Measurements from ENCODE around the gene HS2ST1.

The HS2ST1 gene

DNA sequence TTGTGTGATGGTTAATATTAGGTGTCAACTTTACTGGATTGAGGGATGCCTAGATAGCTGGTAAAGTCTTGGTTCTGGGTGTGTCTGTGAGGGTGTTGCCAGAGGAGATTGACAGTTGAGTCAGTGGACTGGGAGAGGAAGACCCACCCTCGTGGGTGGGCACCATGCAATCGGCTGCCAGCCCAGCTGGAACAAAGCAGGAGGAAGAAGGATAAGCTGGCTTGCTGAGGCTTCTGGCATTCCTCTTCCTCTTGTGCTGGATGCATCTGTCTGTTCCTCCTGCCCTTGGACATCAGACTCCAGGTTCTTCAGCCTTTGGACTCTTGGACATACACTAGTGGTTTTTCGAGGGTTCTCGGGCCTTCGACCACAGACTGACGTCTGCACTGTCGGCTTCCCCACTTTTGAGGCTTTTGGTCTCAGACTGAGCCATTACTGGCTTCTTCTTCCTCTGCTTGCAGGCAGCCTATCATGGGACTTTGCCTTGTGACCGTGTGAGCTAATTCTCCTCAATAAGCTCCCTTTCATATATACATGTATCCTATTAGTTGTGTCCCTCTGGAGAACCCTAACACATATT lies 230.0 kb downstream of the HS2ST1 start:
- no peak for DNase-seq

DNA sequence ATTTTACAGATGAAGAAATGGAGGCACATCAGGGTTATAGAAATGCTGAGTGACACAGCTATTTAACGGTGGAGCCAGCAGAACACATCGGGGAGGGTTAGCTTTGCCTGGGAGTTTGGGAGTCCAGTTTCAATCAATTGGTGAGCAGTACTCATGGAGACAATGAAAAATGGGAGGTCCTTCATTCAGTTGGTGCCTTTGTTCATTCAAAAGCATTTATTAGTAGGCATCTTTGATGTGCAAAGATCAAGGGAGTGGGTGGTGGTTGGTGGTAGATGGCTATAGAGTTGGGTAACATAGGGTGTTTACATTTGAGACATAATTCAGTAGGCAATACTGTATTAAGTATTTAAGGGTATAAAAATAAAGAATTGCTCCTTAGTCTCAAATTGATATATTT lies 230.5 kb downstream of the HS2ST1 start:
- DNase-seq: no peak

DNA sequence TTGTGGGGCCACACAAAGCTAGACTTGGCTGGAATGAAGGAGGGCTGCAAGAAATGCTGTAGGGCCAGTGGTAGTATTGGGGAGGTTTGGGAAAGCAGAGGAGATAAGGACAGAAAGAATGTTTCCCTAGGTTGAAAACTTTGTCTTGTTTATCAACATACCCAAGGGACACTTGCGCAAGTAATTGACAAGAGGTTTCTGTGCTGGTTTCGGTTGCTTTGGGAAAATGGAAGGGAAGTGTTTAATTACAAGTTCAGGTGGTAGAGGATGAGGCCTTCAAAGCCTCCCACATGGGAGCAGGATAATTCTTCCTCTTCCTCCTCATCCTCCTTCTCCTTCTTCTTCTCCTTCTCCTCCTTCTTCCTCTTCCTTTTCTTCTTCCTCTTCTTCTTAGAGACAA lies 232.1 kb downstream of the HS2ST1 start:
- no peak for DNase-seq

DNA sequence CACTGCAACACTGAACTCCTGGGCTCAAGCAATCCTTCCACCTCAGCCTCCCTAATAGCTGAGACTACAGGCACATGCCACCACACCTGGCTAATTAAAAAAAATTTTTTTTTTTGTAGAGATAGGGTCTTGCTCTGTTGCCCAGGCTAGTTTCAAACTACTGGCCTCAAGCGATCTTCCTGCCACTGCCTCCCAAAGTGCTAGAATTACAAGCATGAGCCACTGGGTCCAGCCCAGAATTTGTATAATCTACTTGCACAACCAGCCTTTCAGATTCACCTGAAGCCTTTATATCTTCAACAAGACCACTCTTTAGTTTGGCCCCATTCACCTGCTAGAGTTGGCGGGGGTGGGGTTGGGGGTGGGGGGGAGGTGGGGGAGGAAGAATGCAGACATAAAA lies 232.6 kb downstream of the HS2ST1 start:
- DNase-seq: no peak

DNA sequence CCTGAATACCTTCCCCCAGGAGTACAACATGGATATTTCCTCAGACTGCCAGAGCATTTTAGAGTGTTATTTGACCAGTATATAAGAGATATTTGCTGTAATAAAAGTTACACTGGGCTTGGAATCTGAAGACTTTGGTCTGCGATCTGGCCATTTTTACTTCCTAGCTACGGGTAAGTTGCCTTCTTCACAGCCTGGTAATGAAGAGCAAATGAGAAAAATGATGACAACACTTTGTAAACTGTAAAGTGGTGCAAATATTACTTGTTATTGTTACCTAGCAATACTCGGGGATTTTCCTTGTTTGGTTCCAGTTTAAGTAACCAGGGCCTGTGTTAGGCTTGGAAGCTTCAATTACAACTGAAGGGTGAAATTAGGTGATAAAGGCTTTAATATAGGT lies 233.4 kb downstream of the HS2ST1 start:
- no peak for DNase-seq

DNA sequence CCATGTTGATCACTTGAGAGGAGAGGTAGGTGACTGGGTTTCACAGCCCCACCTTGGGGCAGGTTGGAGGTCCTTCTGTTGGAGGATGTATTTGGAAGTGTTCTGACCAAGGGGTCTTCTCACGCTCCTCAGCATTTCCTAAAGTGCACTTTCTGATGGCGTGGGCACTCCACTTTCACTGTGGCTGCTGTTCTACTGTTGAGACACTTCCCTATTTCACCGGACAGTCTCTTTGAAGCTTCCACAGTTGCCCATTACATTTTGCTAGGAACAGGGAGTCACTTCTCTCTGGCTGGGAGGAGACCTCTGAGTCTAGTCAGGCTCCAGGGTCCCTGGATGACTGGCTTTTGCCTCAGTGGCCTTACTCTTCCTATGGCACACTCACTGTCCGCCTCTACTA lies 234.2 kb downstream of the HS2ST1 start:
- no peak for DNase-seq

DNA sequence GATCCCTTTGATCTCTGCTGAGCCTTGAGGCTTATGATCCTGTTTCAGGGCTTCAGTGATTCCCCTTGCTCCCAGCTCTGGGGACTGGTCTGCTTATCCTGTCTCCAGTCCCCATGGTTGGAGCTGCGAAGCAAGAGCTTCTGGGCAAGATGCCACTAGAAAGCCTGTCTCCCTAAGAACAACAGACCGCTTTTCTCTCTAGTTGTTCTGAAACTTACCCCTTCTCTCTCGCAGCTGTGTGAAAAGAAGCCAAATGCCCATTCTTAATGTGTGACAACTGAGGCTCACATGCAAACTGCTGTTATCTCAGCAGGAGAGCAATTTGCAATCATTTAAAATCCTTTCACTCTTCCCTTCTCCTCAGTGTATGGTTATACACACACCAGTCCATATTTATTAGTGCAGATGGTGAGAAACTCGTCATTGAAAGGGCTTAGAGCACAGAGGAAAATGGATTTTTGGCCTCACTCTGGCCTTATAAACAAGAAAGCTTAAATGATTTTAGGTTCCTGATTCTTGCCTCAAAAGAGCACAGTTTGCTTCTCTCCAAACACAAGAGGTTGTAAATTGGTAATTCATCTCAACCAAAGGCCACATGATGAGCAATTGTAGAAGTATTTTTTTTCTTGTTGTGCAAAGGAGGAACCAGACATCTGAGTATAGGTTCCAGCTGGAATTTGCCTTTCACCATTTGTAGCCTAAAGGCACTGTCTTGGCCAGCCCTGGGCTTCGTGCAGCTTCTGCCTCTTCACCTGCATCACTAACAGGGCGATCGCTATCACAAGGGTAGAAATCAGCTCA lies 235.0 kb downstream of the HS2ST1 start:
- no peak for DNase-seq

DNA sequence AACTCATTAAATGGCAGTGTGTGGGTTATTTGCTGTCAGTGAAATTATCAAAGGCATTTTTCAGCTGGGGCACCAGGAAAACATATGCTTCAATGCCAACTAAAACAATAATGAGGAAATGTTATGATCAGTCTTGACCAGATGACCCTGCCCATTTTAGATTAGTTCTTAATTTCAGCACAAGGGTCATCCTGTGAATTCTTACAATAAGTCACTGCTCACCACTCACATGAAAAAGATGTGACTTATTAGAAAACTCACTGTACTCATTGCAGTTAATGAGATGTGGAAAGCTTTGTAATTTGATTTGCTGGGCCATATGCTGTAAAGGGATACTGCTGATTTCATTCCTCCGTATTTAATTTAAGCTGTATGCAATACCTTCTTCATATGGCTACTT lies 235.7 kb downstream of the HS2ST1 start:
- DNase-seq: no peak

DNA sequence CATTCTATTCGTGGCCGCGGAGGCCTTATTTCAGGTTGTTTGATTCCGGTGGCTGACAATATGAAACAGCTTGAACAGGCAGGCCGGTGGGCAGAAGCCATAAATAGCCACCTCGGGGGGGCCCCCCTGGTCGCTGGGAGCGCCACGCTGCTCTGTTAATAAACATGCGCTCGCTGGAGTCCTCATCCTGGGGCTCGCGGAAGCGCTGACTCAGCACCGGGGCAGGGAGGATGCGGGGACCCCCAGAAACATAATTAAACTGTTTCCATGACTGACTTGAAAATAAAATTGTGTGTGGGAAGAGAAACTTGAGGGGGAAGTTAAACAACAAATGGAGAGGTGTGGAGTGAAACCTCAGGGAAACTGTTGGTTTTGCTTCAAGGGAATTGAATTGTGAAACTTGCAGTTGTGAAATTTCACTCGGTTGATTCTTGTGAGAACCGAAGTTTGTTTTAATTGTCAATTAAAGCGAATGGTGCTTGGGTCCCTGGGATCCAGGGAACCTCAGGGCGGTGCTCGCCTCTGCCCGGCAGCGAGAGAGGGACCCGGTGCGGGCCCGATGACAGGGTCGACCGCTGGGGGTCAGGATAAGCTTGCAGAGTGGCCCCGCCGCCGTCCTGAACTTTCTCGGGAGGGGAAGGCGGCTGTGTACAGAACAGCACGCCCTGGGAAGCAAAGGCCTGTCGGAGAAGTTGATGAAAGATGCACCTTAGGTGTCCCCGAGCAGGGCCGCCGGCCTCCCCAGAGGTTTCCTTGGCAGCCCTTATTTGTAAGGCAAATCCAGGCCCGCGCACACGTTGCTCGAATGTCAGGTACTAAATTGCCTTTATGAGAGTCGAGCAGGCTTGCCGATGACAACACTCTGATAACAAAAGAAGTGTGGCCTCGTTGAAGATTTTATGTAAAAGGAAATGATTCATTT lies 237.3 kb downstream of the HS2ST1 start:
- no peak for DNase-seq

DNA sequence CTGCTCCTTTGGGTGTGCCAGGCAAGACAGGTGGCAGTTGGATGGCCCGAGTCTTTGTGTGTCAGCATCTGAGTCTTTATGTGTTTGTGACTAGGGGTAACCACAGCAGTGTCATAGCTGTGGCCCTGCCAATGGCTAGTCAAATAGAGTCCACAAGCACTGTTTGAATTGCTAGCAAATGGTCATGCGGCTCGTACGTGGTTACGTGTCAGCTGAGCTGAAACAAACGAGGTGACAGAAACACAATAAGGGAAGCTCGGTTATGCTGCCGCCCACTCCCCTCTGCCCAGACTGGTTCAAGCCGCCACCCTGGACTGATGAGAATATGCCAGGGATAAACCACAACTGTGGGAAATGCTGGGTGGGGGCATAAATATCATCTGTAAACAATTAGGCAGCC lies 239.9 kb downstream of the HS2ST1 start:
- no peak for DNase-seq

DNA sequence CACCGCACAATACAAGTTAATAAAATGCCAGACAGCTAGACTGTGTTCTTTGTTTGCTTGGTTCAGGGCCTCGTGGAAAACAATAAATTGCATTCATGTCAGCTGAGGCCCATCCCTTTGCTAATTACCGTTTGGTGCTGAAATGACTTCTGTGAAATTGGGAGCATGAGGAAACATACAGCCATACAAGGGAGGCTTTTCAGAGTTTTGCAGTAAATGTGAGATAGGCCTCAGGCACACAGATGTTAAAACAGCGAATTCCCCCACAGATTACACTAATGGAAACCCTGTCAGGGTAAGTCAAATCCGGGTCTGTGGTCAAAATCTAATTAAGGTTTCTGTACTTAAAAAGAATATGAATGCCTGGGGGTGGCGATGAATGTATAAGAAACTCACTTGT lies 240.7 kb downstream of the HS2ST1 start:
- no peak for DNase-seq

DNA sequence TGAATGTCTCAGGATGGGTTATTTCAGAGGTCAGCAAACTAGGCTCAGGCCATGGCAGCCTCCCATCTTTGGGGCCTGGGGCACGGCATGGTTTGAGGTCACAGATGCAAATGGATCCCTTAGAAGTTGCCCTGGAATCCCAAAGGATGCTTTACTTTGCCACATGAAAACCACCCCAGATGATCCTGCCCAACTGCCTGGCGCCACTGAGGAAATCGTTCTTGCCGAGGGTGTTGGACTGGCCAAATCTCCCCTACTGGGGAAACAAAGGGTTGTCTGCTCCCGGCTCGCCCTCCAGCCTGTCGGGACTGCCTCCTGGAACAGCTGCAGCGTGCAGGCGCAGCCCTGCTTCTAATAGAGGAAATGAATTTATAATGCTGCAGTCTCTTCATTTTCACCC lies 241.2 kb downstream of the HS2ST1 start:
- DNase-seq: no peak

DNA sequence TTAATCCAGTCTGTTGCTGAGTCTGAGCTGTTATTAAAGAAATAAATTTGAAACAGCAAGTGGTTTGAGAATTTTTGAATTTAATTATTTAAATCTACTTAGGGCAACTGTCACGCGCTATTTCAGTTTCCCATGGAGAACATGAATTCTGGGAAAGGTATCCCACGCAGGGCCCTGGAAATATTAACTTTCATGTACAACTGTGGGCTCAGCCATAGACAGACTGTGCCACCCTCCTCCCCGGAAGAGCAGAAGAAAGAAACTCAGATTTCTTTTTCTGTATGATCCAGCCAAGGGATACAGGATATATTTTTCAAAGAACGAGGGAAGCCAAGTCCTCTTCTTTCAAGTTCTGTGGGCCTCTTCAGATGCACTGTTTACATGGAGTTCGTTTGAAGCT lies 241.7 kb downstream of the HS2ST1 start:
- no peak for DNase-seq

DNA sequence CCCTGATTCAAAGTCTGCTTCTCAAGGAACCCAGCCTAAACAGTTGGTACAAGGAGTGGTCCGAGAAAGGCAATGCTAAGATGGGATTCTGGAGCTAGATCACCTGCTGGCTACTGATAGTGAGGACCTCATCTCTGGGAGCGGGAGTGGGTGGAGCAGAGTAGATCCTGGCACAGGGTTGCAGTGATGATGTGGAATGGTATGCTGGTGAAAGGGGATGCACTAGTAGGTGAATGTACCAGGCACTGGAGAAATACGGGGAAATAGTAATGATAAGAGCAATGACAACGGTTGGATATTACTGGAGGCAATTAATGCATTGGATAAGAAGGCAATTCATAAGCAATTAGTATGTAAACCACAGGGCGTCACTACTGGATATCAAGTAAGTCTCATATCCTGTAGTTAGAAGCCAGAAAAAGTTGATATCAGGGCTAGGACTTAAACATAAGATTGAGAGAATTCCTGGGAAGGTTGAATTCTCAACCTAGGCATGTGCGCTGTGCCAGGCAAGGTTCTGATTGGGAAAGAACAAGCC lies 245.0 kb downstream of the HS2ST1 start:
- no peak for DNase-seq

Data from SHP77 (cell line).